ENCODE measurements around the gene EYA4.

The EYA4 gene

GRCh38 chr6:133289733-133290306 lies 48.7 kb downstream of the EYA4 start:
- no peak for DNase-seq (ENCODE audit: low read depth)

DNA sequence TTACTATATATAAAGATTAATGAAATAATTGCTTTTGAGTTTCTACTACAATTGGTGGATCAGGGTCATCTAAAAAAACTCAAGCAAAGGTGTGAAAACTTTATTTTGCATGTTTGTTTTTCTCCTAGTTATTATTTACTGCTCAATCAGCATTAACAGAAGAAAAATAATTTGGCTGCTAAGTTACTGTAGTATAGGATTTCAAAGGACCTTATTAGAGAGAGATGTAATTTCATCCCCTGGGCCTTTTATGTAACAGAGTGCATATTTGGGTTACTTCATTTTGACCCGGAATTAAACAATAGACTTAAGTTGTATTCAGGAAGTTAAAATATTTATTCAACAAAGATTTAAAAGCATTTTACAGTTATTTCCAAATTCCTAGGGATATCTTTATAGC lies 49.8 kb downstream of the EYA4 start:
- no peak for DNase-seq (ENCODE audit: low read depth)

DNA sequence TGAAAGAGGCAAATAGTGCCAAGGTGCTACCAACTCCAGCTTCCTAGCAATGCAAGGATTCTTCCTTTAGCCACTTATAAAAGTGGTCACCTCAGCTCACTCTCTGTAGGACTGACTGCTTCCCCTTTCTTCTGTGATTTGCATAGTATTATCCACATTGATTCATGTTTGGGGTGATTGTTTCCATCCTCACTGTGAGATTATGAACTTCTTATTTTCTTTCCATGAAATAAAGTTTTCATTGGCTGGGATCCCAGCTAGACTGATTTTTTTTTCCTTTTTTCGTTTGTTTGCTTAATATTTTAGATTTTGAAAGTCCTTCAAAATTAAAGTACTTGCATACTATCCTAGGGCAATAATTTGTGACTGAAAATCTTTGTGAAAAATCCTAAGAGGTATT lies 50.5 kb downstream of the EYA4 start:
- no peak for DNase-seq (ENCODE audit: low read depth)

DNA sequence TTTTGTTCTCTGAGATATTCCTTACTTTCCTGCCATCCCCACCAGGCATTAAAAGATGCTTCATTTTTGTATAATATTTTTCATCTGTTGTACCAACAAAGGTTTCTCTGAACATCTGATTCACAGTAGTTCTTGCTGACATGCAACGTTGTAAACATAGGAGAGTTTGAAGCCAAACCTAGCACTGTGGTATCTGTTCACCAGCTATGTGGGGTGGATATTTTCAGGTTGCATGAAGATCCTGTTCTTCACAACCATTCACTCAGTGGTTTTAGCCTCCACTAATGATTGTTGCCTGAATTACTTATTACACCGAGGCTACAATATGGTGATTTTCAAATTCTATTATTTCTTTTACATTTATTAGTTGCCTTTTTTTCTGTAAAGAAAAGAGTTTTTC lies 56.5 kb downstream of the EYA4 start:
- DNase-seq (ENCODE audit: low read depth) = no peak

DNA sequence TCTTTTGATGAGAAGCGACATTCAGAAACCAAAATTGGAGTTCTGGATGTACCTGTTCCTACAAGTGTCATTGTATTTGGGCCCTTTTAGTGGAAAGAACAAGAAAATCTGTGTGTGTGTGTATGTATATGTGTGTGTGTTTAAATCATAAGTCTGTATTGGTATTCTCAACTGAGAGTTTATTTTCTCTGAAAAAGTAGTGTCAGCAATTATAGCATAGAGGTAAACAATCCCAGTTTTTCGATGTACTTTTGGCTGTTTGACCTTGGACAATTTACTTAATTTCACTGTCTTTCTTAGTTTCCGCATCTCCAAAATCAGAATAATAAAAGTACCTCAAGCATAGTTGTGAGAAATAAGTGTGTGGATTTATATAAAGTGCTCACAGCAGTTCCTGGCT lies 57.2 kb downstream of the EYA4 start:
- DNase-seq (ENCODE audit: low read depth) = no peak

GRCh38 chr6:133298801-133299200 lies 57.6 kb downstream of the EYA4 start:
- DNase-seq (ENCODE audit: low read depth) = no peak

DNA sequence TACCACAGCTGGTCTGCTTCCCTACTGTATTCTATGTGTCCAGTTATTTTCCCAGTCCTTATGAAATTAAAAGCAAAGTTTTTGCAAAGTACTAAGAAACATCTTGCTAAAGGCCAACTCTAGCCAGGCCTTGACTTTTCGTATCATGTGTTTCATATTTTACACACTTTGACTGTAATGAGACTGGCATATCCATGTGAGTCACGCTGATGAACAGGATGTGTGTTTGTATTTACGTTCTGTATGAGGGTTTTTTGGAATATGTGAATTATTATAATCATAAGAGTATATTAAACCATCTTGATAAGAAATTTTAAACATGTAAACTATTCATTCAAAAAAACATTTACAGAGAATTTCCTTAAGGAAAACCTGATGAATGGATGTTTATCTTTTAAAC lies 59.7 kb downstream of the EYA4 start:
- no peak for DNase-seq (ENCODE audit: low read depth)

DNA sequence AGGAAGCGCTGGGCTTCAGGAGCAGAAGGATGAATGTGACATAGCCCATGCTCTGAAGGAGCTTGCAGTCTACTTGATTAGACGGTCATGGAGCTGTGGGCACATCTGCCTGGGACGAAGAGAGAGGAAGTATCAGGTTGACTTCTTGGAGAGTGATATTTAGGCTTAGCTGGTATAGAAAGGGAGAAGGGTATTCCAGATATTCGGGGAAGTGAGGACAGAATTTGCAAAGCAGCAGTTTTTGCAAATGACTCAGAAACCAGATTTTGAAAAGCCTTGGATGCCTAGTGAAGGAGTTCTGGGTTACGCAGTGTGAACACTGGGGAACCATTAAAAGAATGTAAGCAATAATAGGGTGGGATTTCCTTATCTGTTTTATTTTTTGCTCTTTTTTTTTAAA lies 60.7 kb downstream of the EYA4 start:
- no peak for DNase-seq (ENCODE audit: low read depth)

- no peak for DNase-seq (ENCODE audit: low read depth)
These were observed 65.8 kb downstream of the EYA4 start for GRCh38 chr6:133306931-133307330.

DNA sequence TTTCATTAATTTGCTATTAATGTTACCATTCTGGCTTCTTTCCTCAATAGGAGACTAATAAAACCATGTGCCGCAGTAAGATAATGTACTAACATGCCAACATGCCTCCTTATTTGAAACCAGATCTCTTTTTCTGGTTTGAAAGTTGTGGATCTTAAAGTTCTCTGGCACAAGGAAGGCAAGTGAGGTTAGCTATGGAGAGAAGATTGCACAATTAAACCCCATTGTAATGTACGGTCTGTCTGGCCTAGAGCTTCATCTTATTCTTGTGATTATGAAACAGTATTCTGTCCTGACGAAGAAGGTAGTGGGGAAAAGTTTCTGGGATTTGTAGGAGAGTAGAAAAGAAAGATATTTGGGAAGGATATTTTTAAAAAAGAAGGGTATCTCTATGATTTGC lies 68.4 kb downstream of the EYA4 start:
- no peak for DNase-seq (ENCODE audit: low read depth)

DNA sequence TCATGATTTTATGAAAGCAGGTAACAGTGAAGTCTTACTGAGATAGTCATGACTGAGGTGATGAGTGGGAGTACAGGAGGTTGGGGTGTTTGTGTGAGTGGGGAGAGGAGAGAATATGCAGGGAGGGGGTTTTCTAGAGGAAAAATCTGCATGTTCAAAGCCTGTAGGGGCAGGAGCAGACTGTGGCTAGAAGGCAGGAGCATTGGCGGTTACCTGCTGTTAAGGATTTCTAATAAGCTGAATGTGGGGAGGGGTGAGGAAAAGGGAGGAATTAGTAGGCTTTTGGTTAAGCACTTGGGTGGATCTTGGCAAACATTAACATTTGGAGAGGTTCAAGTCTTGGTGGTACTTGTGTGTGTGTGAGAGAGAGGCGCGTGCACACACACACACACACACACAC lies 70.8 kb downstream of the EYA4 start:
- DNase-seq (ENCODE audit: low read depth) = no peak

DNA sequence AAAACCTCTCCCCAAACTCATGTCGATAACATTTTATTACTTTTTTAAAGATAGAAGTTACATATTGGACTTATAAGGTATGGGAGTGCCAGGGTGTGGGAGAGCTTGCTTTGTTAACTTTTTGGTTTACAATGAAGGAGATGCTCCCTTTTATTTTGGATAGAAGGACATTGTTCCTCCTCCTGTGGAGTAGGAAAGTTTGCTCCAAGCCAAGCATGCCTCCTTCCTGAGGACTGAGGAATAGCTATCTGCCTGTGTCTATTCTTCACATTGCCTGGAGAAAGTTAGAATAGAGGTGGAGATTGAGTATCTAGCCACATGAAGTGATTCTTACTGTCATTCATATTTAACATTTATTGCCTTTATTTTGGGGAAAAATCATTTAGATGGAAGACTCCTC lies 71.9 kb downstream of the EYA4 start:
- DNase-seq (ENCODE audit: low read depth) = no peak

- DNase-seq (ENCODE audit: low read depth) = no peak
These were observed 73.8 kb downstream of the EYA4 start for GRCh38 chr6:133314947-133315346.

- DNase-seq (ENCODE audit: low read depth) = no peak
These were observed 74.7 kb downstream of the EYA4 start for GRCh38 chr6:133315811-133316210.

DNA sequence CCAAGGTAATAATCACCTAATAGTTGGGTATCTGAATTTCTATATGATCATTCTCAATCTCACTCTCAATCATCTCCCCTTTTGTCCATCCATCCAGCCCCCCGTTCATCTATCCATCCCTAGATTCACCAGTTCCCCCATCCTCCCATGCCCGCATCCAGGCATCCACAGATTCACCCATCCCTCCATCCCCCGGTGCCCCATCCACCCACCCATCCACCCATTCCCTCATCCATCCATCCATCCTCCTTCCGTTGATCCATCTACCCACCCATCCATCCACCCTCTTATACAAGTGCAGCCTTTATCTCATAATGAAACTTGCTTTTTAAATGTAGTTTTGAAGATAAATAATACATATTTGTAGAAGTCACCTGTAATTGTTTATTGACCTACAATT lies 76.5 kb downstream of the EYA4 start:
- DNase-seq (ENCODE audit: low read depth) = no peak

DNA sequence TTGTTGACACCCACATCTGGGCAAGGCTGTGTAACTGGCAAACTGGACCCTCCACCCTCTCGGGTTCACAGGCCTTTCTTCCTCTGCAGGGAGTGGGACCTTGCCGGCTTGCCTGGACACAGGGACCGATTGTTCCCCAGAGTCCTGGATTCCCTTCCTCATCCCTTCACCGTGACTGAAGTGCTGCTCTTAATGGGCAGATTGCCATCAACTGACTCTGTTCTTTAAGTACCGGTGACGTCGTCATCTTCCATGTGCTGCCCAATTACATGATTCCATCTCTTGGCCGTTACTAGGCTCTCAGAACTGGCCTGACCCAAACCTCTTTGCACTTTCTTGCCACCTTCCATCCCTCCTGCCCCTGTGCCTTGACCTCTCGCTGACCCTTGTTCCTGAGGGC lies 85.4 kb downstream of the EYA4 start:
- DNase-seq (ENCODE audit: low read depth) = no peak

DNA sequence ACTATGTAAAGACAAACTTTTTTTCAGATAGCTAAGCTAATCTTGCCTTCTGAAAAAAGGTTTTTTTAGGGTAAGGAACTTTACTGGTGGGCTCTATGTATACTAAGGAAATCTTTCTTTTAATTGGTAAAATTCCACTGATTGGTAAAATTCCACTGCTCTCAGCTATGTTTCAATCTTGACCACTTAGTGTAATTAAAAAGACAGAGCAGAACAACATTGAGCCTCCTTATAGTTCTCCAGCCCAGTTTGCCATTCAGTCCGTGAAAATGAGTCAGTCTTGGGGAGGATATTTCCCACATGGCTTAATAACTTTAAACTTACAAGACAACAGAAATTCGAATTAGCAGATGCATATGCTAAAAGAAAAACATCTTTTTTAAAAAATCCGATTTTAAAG lies 92.7 kb downstream of the EYA4 start:
- no peak for DNase-seq (ENCODE audit: low read depth)

GRCh38 chr6:133337308-133337707 lies 96.2 kb downstream of the EYA4 start:
- no peak for DNase-seq (ENCODE audit: low read depth)

- no peak for DNase-seq (ENCODE audit: low read depth)
These were observed 98.6 kb downstream of the EYA4 start for GRCh38 chr6:133339543-133340384.

GRCh38 chr6:133340557-133340956 lies 99.4 kb downstream of the EYA4 start:
- DNase-seq (ENCODE audit: low read depth) = no peak

DNA sequence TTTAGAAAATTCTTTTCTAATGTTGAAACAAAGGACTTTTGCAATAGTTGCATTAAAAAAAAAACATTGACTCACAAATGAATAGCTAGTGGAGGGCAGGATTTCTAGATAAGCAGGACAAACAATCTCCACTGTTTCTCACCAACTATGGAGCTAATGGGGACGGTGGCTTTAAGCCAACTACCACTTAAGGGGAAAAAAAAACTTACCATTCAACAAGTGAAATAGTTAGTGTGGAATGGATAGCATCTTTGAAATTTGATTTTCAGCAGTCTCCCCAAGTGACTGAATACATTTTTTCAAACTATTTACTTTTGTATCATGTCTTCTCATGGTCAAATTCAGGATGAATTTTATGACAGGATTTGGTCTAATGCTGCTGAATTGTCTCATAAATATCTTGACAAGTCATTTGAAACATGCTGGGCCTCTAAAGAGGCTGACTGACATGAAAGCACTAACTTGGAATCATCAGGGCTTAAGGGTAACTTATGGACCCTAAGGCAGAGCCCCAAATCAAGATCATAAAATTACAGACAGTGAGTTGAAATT lies 100.5 kb downstream of the EYA4 start:
- no peak for DNase-seq (ENCODE audit: low read depth)

DNA sequence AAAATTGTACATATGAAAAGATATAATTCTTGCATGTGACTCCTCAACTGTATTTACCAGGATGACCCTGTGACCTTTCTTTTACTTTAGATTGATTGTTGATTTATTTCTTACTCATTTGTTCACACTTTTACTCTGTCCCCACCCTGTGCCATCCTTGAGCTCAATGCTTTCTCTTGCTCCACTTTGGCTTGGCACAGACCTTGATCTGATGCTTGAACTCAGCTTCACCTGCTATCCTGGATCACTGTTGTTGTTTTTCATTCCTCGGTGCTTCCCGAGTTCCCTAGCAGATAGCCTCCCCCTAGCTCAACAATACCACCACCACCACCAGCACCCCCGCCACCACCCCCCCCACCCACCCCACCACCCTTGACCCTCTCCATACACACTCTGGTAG lies 102.1 kb downstream of the EYA4 start:
- DNase-seq (ENCODE audit: low read depth) = no peak

GRCh38 chr6:133348846-133349245 lies 107.7 kb downstream of the EYA4 start:
- DNase-seq (ENCODE audit: low read depth) = no peak

GRCh38 chr6:133350928-133351327 lies 109.8 kb downstream of the EYA4 start:
- DNase-seq (ENCODE audit: low read depth) = no peak

All from activated T-cell treated with anti-CD3 and anti-CD28 coated beads for 48 hours (primary cell).